Pons (tissue), 1 donor: ENCODE measurements around the gene TMEM242.

Experiments
- DNase-seq: peaks from one replicate; pipeline ENCODE4 v3.0.0-alpha.2; 2016; ENCODE audit warnings: low spot score

TMEM242 gene

GRCh38 chr6:157288575-157288974 lies 34.7 kb downstream of the TMEM242 start:
- DNase-seq = no peak

DNA sequence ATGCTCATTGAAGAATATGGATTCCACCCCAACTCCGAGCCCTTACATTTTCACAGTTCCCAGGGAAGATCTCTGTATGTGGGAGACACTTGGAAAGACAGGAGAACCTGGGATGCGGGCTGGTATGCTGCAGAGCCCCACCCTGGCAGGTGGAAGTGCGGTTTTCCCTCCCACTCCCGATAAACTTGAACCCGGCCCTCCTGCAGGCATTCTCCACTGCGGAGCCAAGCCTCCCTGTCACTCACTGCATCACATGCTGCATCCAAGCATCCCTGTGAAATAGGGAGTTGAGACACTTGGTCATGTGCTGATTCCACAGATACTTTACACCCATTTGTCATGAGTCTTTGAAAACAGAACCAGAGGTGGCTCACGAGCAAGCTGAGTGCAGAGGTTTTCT lies 35.4 kb downstream of the TMEM242 start:
- no peak for DNase-seq

DNA sequence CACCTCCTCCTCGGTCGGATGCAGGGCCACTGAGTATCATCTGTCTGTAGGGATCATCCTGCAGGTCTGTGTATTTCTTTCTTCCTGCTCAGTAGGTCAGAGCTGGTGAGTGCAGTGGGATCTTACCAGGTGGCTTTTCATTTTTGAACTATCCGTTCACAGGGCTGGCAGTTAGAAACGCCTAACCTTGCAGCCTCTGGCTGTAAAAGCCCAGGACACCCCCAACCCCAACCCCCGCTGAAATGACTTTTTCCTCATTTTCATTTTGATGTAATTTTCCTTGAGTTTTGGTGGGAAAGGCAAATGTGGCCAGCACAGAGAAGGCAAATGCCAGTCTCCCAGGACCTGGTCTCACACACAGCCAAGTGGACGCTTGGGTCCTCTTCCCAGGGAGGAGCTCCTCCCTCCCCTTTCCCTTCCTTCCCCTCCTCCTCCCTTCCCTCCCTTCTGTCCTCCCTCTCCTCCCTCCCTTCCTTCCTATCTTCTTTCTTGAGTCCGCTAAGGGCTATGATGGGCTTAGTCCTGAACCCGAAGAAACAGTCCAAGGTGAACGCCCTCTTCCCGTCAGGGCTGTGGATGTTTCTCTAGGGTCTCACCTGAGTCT lies 36.0 kb downstream of the TMEM242 start:
- DNase-seq = no peak

DNA sequence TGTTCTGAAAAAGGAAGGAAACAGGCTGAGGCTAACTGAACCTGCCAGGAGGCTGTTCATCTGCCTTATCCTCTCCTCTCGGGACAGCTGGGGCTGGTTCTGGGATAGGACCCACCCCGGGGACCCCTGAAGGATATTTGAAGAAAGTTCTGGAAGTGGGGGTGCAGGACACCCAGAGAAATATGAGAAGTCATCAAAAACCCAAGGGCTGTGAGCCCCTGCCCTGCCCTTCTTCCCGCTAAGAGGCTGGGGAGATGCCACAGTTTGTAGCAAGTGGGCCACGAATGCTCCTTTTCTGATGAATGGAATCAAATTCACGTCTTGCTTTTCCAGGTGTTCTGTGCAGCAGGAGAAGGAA lies 37.9 kb downstream of the TMEM242 start:
- no peak for DNase-seq

DNA sequence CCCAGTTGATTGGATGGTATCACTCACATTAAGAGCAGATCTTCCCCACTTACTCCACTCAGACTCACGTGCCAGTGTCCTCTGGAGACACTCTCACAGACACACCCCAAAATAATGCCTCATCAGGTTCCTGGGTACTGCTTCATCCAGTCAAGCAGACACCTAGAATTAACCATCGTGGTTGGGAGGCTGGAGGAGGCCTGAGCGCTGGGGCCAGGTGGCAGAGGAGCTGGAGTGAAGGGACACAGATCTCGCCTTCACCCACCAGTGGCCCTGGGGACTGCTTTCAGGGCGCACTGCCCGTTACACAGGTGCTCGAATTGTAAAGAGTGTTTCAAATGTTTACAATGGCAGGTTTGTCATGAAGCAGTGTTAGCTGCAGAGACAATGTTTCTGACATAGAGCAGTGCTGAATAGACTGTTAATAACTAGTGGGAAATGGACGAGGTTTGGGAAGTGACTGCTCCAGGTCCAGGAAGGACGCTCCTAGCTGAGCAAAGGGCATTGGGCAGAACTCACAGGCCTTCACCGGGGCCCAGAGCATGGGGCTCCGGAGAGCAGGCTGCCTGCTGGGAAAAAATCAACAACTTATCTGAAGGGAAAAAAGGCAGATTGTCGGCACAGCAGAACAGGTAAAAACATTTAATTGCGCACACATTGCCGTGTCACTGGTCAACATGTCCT lies 38.4 kb downstream of the TMEM242 start:
- DNase-seq = no peak

- DNase-seq = no peak
Observed at GRCh38 chr6:157283900-157284737, 39.2 kb downstream of the TMEM242 start.

- no peak for DNase-seq
Observed at GRCh38 chr6:157283330-157283898, 39.9 kb downstream of the TMEM242 start.

DNA sequence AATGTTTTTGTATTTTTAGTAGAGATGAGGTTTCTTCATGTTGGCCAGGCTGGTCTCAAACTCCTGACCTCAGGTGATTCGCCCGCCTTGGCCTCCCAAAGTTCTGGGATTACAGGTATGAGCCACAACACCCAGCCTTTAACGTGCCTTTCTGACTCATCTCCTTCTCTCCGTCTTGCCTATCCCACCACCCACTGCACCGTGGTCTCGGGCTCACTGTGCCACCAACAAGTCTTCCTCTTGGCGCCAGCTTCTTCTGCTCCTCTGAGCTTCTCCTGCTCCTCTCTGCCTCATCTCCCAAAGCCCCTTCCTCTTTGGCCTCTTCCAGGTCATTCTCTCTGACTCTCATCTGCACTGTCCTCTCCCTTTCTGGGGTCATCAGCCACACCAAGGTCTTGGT lies 41.0 kb downstream of the TMEM242 start:
- no peak for DNase-seq

DNA sequence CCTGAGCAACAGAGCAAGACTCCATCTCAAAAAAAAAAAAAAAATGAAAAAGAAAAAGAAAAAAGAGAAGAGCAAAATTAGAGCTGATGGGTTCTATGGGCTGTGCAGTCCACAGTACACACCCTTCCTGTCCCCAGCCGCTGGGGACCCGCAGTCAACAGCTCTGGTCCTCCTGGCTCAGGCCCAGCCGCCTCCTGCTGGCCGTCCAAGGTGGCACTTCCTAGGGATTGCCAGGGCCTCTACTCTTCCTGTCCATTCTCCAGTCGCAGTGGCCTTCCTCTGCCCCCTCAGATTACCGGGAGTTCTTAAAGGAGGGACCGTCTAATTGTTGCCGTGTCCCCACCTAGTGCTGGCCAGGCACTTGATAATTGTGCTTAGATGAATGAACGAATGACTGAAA lies 41.7 kb downstream of the TMEM242 start:
- DNase-seq = no peak

DNA sequence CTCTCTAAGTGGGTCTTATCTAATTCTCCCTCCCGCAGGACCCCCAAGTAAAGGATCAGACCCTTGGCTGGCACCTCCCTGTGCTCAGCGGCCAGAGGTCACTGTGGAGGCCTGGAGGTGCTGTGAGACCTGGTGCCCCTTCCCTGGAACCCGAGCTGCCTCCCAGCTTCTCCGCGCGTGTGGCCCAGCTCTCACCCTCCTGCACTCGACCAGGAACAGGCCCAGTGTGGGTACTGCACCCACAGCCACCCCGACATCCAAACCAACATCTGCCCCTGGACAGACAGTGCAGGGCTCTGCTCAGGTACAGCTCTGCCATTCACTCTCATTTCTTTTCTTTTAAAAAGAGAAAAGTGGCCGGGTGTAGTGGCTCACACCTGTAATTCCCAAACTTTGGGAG lies 42.4 kb downstream of the TMEM242 start:
- no peak for DNase-seq

- DNase-seq = no peak
Observed at GRCh38 chr6:157280157-157280556, 43.2 kb downstream of the TMEM242 start.

DNA sequence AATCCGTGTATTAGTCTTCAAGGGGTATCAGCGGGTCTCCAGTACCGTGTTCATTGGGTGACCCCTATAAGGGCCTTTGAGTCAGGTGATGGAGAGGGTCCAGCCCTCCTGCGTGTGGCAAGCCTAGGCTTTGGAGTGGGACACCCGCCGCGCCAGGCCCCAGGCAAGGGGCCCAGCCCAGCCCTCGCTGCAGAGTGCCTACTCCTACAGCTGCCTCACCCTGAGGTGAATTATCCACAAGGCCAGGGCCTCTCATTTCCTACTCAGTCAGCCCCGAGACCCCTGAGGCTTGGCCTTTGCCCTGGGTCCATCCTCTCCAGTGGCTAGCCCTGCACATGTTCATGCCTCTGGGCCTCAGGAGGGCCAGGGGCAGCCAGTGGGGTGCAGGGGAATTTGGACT lies 45.1 kb downstream of the TMEM242 start:
- DNase-seq = no peak

DNA sequence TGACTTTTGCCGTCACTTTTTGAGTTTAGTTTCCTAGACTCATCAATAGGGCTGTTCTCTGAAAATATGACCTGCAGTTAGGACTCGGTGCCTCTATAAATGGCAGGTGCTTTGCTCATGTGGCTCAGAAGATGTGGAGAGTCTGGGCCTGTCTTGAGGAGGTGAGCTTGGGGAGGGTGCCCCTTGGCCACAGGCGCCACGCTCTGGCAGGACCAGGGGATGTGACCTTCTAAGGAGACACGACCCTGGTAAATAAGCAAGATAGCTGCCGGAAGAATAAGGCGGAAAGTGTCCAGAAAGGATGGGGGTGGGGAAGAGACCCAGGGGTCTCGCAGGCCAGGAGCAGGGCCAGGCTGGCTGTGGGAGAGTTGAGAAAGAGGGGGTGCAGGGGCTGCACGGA lies 46.6 kb downstream of the TMEM242 start:
- DNase-seq = no peak

DNA sequence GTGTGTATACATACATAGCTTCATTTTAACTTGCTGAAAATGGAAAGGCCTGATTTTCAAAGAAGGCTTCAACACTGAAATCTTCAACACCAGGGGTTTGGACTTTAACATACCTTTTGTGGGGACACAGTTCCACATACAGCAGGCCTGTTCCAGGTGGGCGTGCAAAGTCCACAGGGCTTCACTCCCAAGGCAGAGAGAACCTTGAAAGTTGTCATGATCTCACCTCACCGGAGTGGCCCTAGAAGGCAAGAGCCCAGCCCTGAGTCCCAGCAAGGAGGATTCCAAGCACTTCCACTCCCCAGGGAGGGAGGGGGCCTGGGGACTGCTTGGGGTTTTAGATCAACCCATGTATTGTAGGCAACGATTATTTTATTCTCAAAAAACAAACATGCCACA lies 47.2 kb downstream of the TMEM242 start:
- no peak for DNase-seq

- DNase-seq = peak; percentile 57
Observed at GRCh38 chr6:157274471-157275226, 48.7 kb downstream of the TMEM242 start.

GRCh38 chr6:157273756-157274470 lies 49.4 kb downstream of the TMEM242 start:
- no peak for DNase-seq

DNA sequence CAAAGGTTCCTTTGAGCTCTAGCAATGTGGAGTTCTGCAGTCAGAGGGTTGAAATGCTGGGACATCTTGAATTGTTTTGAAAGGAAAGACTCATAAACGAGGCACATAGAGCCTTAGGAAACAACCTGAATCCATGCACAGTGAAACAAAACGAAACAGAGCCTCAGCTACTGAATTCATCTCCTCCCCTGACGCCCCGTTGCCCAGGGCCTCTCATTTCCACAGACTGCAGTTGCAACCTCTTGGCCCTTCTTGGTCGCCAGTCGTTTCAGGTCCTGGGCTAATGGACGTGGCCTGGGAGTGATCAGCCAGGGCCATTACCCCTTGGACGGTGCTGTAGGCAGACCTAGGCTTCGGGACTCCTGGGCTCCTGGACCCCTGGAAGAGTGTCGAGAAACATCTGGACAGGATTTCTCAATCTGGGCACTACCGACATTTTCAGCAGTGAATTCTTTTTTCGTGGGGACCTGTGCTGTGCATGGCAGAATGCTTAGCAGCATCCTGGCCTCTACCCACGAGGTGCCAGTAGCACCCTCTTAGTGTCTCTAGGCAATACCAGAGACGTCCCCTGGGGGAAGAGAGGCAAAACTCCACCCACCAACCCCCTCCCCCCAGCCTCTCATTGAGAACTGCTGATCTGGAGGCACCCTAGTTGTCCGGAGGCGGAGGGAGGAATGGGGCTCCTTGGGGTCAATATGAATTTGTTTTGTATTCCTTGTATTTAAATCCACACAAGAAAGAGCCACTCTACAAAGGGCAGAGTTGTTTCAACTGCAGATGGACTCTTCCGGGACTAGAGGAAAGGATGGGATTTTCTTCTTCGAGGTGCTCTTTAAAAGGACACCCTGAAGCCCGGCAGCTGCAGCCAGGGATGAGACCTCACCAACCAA lies 50.2 kb downstream of the TMEM242 start:
- no peak for DNase-seq

- DNase-seq = no peak
Observed at GRCh38 chr6:157272372-157272771, 50.9 kb downstream of the TMEM242 start.

- DNase-seq = no peak
Observed at GRCh38 chr6:157271911-157272310, 51.4 kb downstream of the TMEM242 start.

GRCh38 chr6:157271441-157271840 lies 51.9 kb downstream of the TMEM242 start:
- no peak for DNase-seq
